GM12878 (cell line): ENCODE data around the gene XPNPEP2.

Experiments
- ASH2L ChIP-seq: fragments of 300-600, 200-600 bp; sonication (generic); IDR thresholded peaks from 2 replicates; pipeline ENCODE4 v1.6.1; 2017; ENCODE audit warnings: low read depth, mild to moderate bottlenecking, borderline replicate concordance
- BCL11A ChIP-seq: IDR thresholded peaks from 2 replicates; pipeline ENCODE4 v1.6.1; 2011; ENCODE audit warnings: low read depth, low read length
- EGR1 ChIP-seq, 2 experiments: IDR thresholded peaks; 1 replicate in 1 of 2; 2 replicates in 1 of 2; pipeline ENCODE4 v1.6.1; 2011 to 2012; ENCODE audit warnings: low read depth in 2 of 2, low read length in 2 of 2, borderline replicate concordance in 1 of 2, mild to moderate bottlenecking in 1 of 2, moderate library complexity in 1 of 2
- FOXK2 ChIP-seq: fragments of 450-650 bp; IDR thresholded peaks from 2 replicates; pipeline ENCODE4 v1.6.1; 2017; ENCODE audit warnings: mild to moderate bottlenecking, moderate library complexity
- FOXM1 ChIP-seq: IDR thresholded peaks from 2 replicates; pipeline ENCODE4 v1.6.1; 2012; ENCODE audit warnings: low read depth, mild to moderate bottlenecking, inconsistent platforms, low read length, moderate library complexity
- JUNB ChIP-seq: IDR thresholded peaks from 2 replicates; pipeline ENCODE4 v1.6.1; 2016; ENCODE audit warnings: antibody characterized with exemption, mild to moderate bottlenecking
- JUND ChIP-seq: IDR thresholded peaks from 2 replicates; pipeline ENCODE4 v1.6.1; 2012; ENCODE audit warnings: low read depth, mild to moderate bottlenecking, low read length, improper control_type of control experiment, moderate library complexity
- POLR2A ChIP-seq: IDR thresholded peaks from 2 replicates; pipeline ENCODE4 v1.6.1; 2011; ENCODE audit warnings: low read depth, mild to moderate bottlenecking, low read length
- YY1 ChIP-seq: IDR thresholded peaks from 2 replicates; pipeline ENCODE4 v1.6.1; 2011; ENCODE audit warnings: low read depth, mild to moderate bottlenecking, low read length
- ZZZ3 ChIP-seq: IDR thresholded peaks from 2 replicates; pipeline ENCODE4 v1.6.1; 2011; ENCODE audit warnings: low read depth; ENCODE audit not compliant: control insufficient read depth, insufficient read length
- TF ChIP-seq, protein P1 (sequence below), 3 experiments: IDR thresholded peaks in 2 of 3; conservative IDR thresholded peaks in 1 of 3; 2 replicates each; pipeline ENCODE4 v1.5.1; 2011; ENCODE audit warnings: low read depth in 3 of 3, low read length in 3 of 3, mild to moderate bottlenecking in 3 of 3, control low read depth in 2 of 3, moderate library complexity in 2 of 3, inconsistent platforms in 1 of 3, mixed read lengths in 1 of 3; ENCODE audit not compliant: control insufficient read depth in 2 of 3, insufficient read depth in 1 of 3; ENCODE audit errors: extremely low read depth in 1 of 3
- TF ChIP-seq, protein P2 (sequence below): IDR thresholded peaks from 2 replicates; pipeline ENCODE4 v1.6.1; 2012; ENCODE audit warnings: low read depth, low read length, improper control_type of control experiment
- TF ChIP-seq, protein P3 (sequence below): IDR thresholded peaks from 2 replicates; pipeline ENCODE4 v1.6.1; 2012; ENCODE audit warnings: mild to moderate bottlenecking, low read depth, low read length

DNA sequence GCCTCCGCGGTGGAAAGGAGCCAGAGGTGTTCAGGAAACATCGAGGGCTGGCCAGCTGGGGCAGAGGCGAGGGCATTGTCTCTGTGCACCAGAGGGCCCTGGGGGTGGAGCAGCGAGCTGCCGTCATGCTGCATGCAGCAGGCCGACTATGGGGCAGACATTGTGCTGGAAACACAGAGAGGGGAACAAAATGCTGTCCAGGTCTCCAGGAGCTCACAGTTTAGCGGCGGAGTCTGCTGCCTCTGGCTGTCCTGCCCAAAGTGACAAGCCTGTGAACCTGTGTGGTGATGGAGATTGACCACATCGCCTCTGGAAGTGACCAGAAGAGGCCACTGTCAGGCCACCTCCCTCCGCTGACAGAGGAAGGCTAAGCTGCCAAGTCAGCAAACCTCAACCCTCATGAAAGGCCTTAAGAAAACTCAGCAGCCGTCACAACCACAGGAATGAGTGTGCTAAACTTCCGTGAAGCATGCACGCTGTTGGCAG, 20.8 kb downstream of the XPNPEP2 start:
- TF ChIP-seq, protein P1, sequence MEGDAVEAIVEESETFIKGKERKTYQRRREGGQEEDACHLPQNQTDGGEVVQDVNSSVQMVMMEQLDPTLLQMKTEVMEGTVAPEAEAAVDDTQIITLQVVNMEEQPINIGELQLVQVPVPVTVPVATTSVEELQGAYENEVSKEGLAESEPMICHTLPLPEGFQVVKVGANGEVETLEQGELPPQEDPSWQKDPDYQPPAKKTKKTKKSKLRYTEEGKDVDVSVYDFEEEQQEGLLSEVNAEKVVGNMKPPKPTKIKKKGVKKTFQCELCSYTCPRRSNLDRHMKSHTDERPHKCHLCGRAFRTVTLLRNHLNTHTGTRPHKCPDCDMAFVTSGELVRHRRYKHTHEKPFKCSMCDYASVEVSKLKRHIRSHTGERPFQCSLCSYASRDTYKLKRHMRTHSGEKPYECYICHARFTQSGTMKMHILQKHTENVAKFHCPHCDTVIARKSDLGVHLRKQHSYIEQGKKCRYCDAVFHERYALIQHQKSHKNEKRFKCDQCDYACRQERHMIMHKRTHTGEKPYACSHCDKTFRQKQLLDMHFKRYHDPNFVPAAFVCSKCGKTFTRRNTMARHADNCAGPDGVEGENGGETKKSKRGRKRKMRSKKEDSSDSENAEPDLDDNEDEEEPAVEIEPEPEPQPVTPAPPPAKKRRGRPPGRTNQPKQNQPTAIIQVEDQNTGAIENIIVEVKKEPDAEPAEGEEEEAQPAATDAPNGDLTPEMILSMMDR (IDR thresholded peaks at IDR 0.05 in 2 of 3, conservative IDR thresholded peaks at IDR 0.05 in 1 of 3; ENCODE audit: control insufficient read depth in 2 of 3, extremely low read depth in 1 of 3, insufficient read depth in 1 of 3, low read depth in 3 of 3, low read length in 3 of 3) = 0 out of 6 replicates have a peak, but pooled peaks of 1 of the 3 experiments have one; percentile 20
- TF ChIP-seq EGR1 (IDR thresholded peaks at IDR 0.05; ENCODE audit: borderline replicate concordance in 1 of 2, low read depth in 2 of 2, low read length in 2 of 2) (no peak), YY1 (no peak), ASH2L (no peak), JUND (no peak), FOXM1 (no peak), JUNB (no peak), ZZZ3 (no peak), FOXK2 (no peak), POLR2A (no peak), BCL11A (no peak)
- TF ChIP-seq, protein P2, sequence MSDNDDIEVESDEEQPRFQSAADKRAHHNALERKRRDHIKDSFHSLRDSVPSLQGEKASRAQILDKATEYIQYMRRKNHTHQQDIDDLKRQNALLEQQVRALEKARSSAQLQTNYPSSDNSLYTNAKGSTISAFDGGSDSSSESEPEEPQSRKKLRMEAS = no peak
- TF ChIP-seq, protein P3, sequence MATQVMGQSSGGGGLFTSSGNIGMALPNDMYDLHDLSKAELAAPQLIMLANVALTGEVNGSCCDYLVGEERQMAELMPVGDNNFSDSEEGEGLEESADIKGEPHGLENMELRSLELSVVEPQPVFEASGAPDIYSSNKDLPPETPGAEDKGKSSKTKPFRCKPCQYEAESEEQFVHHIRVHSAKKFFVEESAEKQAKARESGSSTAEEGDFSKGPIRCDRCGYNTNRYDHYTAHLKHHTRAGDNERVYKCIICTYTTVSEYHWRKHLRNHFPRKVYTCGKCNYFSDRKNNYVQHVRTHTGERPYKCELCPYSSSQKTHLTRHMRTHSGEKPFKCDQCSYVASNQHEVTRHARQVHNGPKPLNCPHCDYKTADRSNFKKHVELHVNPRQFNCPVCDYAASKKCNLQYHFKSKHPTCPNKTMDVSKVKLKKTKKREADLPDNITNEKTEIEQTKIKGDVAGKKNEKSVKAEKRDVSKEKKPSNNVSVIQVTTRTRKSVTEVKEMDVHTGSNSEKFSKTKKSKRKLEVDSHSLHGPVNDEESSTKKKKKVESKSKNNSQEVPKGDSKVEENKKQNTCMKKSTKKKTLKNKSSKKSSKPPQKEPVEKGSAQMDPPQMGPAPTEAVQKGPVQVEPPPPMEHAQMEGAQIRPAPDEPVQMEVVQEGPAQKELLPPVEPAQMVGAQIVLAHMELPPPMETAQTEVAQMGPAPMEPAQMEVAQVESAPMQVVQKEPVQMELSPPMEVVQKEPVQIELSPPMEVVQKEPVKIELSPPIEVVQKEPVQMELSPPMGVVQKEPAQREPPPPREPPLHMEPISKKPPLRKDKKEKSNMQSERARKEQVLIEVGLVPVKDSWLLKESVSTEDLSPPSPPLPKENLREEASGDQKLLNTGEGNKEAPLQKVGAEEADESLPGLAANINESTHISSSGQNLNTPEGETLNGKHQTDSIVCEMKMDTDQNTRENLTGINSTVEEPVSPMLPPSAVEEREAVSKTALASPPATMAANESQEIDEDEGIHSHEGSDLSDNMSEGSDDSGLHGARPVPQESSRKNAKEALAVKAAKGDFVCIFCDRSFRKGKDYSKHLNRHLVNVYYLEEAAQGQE = no peak
